GM06990 (cell line): Measurements from ENCODE around the gene TDRD12.

Experiments used
- DNase-seq: peaks from one replicate; pipeline ENCODE4 v3.0.0-alpha.2; 2011; ENCODE audit not compliant: insufficient read length; ENCODE audit errors: extremely low read depth
- H3K27me3 ChIP-seq: replicated peaks from 2 replicates; pipeline ENCODE4 v1.6.0; 2011; ENCODE audit warnings: low read length; ENCODE audit not compliant: control insufficient read depth, insufficient read depth
- H3K36me3 ChIP-seq: 2 replicates; pipeline ENCODE4 v1.5.1; 2011; ENCODE audit warnings: low read length; ENCODE audit not compliant: control insufficient read depth, insufficient read depth
- H3K4me3 ChIP-seq: replicated peaks from 2 replicates; pipeline ENCODE4 v1.5.1; 2011; ENCODE audit warnings: low read depth, mild to moderate bottlenecking, control low read depth, low read length
- TF ChIP-seq, protein P1 (sequence below): IDR thresholded peaks from 2 replicates; pipeline ENCODE4 v1.5.1; 2011; ENCODE audit warnings: low read length, control low read depth, mild to moderate bottlenecking, inconsistent platforms; ENCODE audit not compliant: insufficient read depth, poor library complexity, severe bottlenecking

TDRD12 gene

GRCh38 chr19:32876236-32876918, 156.8 kb downstream of the TDRD12 start:
- no peaks in the 10 kb centered on the region for H3K27me3 ChIP-seq
- no peak overlapping the region for H3K4me3 ChIP-seq

GRCh38 chr19:32876919-32877285, 157.3 kb downstream of the TDRD12 start:
- no peaks in the 10 kb centered on the region for H3K27me3 ChIP-seq
- TF ChIP-seq, protein P1, sequence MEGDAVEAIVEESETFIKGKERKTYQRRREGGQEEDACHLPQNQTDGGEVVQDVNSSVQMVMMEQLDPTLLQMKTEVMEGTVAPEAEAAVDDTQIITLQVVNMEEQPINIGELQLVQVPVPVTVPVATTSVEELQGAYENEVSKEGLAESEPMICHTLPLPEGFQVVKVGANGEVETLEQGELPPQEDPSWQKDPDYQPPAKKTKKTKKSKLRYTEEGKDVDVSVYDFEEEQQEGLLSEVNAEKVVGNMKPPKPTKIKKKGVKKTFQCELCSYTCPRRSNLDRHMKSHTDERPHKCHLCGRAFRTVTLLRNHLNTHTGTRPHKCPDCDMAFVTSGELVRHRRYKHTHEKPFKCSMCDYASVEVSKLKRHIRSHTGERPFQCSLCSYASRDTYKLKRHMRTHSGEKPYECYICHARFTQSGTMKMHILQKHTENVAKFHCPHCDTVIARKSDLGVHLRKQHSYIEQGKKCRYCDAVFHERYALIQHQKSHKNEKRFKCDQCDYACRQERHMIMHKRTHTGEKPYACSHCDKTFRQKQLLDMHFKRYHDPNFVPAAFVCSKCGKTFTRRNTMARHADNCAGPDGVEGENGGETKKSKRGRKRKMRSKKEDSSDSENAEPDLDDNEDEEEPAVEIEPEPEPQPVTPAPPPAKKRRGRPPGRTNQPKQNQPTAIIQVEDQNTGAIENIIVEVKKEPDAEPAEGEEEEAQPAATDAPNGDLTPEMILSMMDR = no peak
- no peak for DNase-seq

More at GRCh38 chr19:32876236-32876918, 156.8 kb downstream of the TDRD12 start:
- DNase-seq = no peak
- no peaks in the 10 kb centered on the region; the same call in 1 of the 2 replicates for H3K36me3 ChIP-seq
- TF ChIP-seq, protein P1 = no peak

More at GRCh38 chr19:32876919-32877285, 157.3 kb downstream of the TDRD12 start:
- no peak overlapping the region for H3K4me3 ChIP-seq
- peaks cover 2% of the 10 kb centered on the region for H3K36me3 ChIP-seq
